Measurements from ENCODE around the gene BANP. TPM values are rescaled to one million over a fixed set of nuclear protein-coding genes. Genes with fewer than 3 reads are reported as not detected.
A peak's percentile ranks its signal among the peaks of the same experiment; 100 is the strongest.
"Not testable (repeated sequence)": the region's sequence is repeated elsewhere in the genome, so short reads cannot be mapped to it uniquely, and the experiment has no call there.

The BANP gene
- polyA plus RNA-seq, 4 donors, result 14.9 to 29.2 (median 24.4) TPM

- DNase-seq (ENCODE audit: low read depth in 4 of 4, low spot score in 3 of 4), result not testable (repeated sequence)
Measured at GRCh38 chr16:88041986-88042562, 90.8 kb downstream of the BANP start.

GRCh38 chr16:88043208-88043910, 92.1 kb downstream of the BANP start:
- DNase-seq (ENCODE audit: low read depth in 4 of 4, low spot score in 3 of 4), result not testable (repeated sequence)

- not testable (repeated sequence) for DNase-seq (ENCODE audit: low read depth in 4 of 4, low spot score in 3 of 4)
Measured at GRCh38 chr16:88044121-88044581, 92.9 kb downstream of the BANP start.

DNA sequence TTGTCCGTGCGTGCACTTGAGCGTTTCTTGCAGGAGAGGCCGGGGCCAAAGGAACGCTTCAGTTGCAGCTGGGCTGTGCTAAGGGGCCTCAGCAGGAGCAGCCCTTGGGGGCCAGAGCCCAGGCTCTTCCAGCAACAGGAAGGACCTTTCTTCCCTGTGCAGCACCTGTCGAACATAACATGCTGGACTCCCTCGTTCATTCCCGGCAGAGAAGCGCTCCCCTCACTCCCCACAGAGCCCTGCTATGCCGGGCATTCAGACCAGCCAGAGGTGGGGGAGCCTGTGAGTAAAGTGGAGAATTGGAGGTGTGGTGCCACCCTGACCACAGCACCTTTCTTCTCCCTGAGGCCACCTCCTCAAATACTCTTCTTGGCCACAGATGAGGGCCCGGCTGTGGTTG, 94.1 kb downstream of the BANP start:
- DNase-seq (ENCODE audit: low read depth in 4 of 4, low spot score in 3 of 4), result not testable (repeated sequence)

DNA sequence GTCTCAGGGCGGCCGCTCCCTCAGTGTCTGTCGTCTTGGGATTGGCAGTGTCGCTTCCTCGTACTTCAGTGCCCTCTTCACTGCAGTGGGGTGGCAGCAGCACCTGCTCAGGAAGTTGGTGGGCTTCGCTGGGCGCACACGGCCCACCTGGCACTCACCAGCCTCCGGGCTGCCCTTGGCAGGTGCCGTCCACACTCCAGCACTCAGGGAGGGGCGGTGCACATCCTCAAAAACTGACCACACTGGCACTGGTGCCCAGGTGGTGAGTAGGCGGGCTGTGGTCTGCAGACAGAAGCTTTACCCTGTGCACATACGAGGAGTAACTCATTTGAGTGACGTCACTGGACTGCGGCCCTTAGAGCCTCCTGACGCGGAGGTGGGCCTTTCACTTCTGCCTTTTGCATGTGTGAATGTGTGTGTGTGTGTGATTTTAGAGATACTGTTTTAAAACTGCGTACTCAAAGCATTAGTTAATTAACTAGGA, 94.6 kb downstream of the BANP start:
- no peak for DNase-seq (ENCODE audit: low read depth in 4 of 4, low spot score in 3 of 4)

GRCh38 chr16:88047462-88047861, 96.2 kb downstream of the BANP start:
- no peak for DNase-seq (ENCODE audit: low read depth in 4 of 4, low spot score in 3 of 4)

GRCh38 chr16:88048985-88049384, 97.8 kb downstream of the BANP start:
- DNase-seq (ENCODE audit: low read depth in 4 of 4, low spot score in 3 of 4), result peak in 2 of 4 donors; percentile 33 to 39

GRCh38 chr16:88049561-88050545, 98.6 kb downstream of the BANP start:
- no peak for DNase-seq (ENCODE audit: low read depth in 4 of 4, low spot score in 3 of 4)

DNA sequence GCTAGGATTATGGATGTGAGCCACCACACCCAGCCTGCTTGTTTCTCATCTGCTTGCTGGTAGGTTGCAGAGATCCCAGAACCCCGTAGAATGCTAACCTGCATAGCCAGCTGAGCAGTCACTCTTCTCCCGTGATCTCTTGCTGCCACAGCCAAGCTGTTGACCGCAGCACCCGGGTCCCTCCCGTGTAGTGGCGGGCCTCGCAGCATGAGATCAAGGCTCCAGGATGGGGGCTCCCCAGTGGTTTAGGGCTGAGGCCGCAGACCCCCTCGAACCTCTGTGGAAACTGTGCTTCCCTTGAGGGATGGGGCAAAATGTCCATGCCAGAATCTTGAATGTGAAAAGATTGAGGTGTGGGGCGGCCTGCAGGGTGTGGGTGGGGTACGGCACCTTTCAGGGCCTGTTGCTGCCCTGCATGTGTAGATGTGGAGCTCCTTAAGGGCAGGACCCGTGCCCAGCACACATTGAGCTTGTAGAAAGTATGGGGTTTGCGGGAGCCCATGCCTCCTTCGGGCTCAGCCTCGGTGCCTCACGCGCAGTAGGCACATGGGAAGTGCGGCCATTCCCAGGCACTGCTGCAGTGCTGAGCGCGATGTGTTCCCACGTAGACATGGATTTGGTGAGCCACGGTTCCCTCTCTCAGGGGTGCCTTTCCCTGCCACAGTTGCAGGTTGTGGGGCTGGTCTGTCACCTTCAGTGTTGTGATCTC, 99.9 kb downstream of the BANP start:
- DNase-seq (ENCODE audit: low read depth in 4 of 4, low spot score in 3 of 4), result no peak

DNA sequence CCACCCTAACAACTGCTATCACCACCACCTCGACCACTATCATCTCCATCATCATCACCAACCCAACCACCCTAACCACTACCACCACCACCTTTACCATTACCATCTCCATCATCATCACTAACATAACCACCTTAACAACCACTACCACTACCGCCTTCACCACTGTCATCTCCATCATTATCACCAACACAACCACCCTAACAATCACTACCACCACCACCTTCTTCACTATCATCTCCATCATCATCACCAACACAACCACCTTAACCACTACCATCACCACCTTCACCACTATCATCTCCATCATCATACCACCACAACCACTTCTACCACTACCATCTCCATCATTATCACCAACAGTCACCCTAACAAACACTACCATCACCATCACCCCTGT, 101.4 kb downstream of the BANP start:
- DNase-seq (ENCODE audit: low read depth in 4 of 4, low spot score in 3 of 4), result no peak

GRCh38 chr16:88053479-88053878, 102.2 kb downstream of the BANP start:
- DNase-seq (ENCODE audit: low read depth in 4 of 4, low spot score in 3 of 4), result not testable (repeated sequence)

GRCh38 chr16:88055356-88055755, 104.1 kb downstream of the BANP start:
- DNase-seq (ENCODE audit: low read depth in 4 of 4, low spot score in 3 of 4), result no peak

GRCh38 chr16:88056212-88056611, 105.0 kb downstream of the BANP start:
- DNase-seq (ENCODE audit: low read depth in 4 of 4, low spot score in 3 of 4), result no peak

GRCh38 chr16:88057656-88058055, 106.4 kb downstream of the BANP start:
- no peak for DNase-seq (ENCODE audit: low read depth in 4 of 4, low spot score in 3 of 4)

- no peak for DNase-seq (ENCODE audit: low read depth in 4 of 4, low spot score in 3 of 4)
Measured at GRCh38 chr16:88058136-88058535, 106.9 kb downstream of the BANP start.

GRCh38 chr16:88058817-88059216, 107.6 kb downstream of the BANP start:
- DNase-seq (ENCODE audit: low read depth in 4 of 4, low spot score in 3 of 4), result no peak

GRCh38 chr16:88059701-88060386, 108.6 kb downstream of the BANP start:
- DNase-seq (ENCODE audit: low read depth in 4 of 4, low spot score in 3 of 4), result no peak

DNA sequence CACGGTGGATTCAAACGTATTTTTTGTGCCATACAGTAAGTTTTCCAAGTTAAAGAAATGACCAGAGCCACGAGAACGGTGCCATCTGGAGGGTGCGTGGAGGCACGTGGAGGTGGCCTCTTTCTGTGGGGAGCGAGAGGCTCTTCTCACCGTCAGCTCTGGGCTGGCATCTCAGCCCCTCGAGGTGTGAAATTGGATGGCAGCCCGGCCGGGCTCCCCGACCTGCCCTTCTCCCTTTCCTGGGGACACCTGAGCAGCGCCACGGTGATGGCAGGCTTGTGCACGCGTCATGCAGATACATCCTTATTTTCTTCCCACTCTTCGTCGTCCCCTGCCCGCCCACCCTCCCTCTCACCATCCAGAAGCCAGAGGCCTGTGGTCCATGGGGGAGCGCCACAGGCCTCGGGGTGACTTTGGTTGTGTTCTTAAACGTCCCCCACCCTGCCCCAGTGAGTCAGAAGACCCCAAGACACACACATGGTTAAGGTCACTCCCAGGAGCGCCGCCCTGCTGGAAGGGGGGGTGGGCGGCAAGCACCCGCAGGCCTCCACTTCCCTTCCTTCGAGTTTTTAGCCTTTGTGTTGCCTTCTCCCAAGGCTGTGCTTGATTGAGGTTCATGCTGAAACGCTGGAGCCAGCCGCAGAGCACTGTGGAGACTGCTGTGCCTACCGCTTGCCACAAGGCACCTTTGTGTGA, 109.4 kb downstream of the BANP start:
- DNase-seq (ENCODE audit: low read depth in 4 of 4, low spot score in 3 of 4), result no peak

All from left renal pelvis (tissue), 4 donors.